HG03095 (cell line): Measurements from ENCODE around the gene C3.

ENCODE experiments used
- ATAC-seq: cut with Tn5 transposase; IDR thresholded peaks from one replicate; pipeline ENCODE4 v1.9.1; 2021; ENCODE audit warnings: moderate library complexity; ENCODE audit not compliant: unreplicated experiment

The C3 gene

GRCh38 chr19:6731822-6732221 lies 11.4 kb upstream of the C3 start:
- ATAC-seq, result no peak

- ATAC-seq, result no peak
These were observed 10.7 kb upstream of the C3 start for GRCh38 chr19:6730941-6731670.

- ATAC-seq, result no peak
These were observed 9.8 kb upstream of the C3 start for GRCh38 chr19:6730153-6730804.

- ATAC-seq, result no peak
These were observed 9.2 kb upstream of the C3 start for GRCh38 chr19:6729573-6730152.

GRCh38 chr19:6728346-6728745 lies 7.9 kb upstream of the C3 start:
- no peak for ATAC-seq

- no peak for ATAC-seq
These were observed 5.2 kb upstream of the C3 start for GRCh38 chr19:6725513-6726231.

- no peak for ATAC-seq
These were observed 4.4 kb upstream of the C3 start for GRCh38 chr19:6724631-6725492.

- ATAC-seq, result no peak
These were observed 3.3 kb upstream of the C3 start for GRCh38 chr19:6723738-6724137.

- ATAC-seq, result no peak
These were observed 2.7 kb upstream of the C3 start for GRCh38 chr19:6723108-6723618.

GRCh38 chr19:6721773-6722172 lies 1.3 kb upstream of the C3 start:
- no peak for ATAC-seq

GRCh38 chr19:6721138-6721474 lies 656 bp upstream of the C3 start:
- ATAC-seq, result no peak

- no peak for ATAC-seq
These were observed 470 bp downstream of the C3 start for GRCh38 chr19:6719992-6720368.

GRCh38 chr19:6719540-6719861 lies 949 bp downstream of the C3 start:
- ATAC-seq, result no peak

GRCh38 chr19:6718741-6719539 lies 1.5 kb downstream of the C3 start:
- no peak for ATAC-seq

GRCh38 chr19:6718111-6718740 lies 2.2 kb downstream of the C3 start:
- no peak for ATAC-seq

GRCh38 chr19:6717441-6717971 lies 2.9 kb downstream of the C3 start:
- no peak for ATAC-seq

- no peak for ATAC-seq
These were observed 3.4 kb downstream of the C3 start for GRCh38 chr19:6717036-6717435.

- ATAC-seq, result no peak
These were observed 3.9 kb downstream of the C3 start for GRCh38 chr19:6716610-6716970.

GRCh38 chr19:6714749-6715555 lies 5.5 kb downstream of the C3 start:
- ATAC-seq, result no peak
